GM12864 (cell line): Measurements from ENCODE around the gene TUBB8.

Experiments used
- DNase-seq: peaks from one replicate; pipeline ENCODE4 v3.0.0-alpha.2; 2011; ENCODE audit warnings: low read depth
- H3K4me3 ChIP-seq: 2 replicates; pipeline ENCODE4 v1.5.1; 2011; ENCODE audit warnings: mild to moderate bottlenecking, low read depth, low read length, control low read depth
- TF ChIP-seq, protein P1 (sequence below): IDR thresholded peaks from 2 replicates; pipeline ENCODE4 v1.5.1; 2011; ENCODE audit warnings: low read depth, mild to moderate bottlenecking, moderate library complexity, low read length, control low read depth, inconsistent platforms; ENCODE audit errors: missing control alignments

TUBB8 gene

DNA sequence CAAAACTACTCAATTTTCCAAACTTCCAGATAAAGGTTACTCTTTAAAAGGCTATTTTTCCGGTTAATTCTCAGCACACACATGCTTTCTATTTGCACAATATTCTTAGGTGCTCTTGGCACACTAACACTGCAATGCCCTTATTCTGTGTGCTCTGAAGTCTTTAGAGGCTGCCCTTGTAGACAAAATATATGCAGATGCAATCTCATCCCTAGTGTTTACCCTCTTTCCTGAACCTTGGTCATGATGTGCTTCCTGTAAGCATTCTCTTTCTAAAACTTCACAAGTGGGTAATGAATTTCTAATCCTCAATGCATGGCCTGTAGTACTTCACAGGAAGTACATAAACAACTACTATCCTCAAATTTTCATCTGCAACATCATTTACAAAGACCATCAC is 41.1 kb upstream of the TUBB8 start:
- TF ChIP-seq, protein P1, sequence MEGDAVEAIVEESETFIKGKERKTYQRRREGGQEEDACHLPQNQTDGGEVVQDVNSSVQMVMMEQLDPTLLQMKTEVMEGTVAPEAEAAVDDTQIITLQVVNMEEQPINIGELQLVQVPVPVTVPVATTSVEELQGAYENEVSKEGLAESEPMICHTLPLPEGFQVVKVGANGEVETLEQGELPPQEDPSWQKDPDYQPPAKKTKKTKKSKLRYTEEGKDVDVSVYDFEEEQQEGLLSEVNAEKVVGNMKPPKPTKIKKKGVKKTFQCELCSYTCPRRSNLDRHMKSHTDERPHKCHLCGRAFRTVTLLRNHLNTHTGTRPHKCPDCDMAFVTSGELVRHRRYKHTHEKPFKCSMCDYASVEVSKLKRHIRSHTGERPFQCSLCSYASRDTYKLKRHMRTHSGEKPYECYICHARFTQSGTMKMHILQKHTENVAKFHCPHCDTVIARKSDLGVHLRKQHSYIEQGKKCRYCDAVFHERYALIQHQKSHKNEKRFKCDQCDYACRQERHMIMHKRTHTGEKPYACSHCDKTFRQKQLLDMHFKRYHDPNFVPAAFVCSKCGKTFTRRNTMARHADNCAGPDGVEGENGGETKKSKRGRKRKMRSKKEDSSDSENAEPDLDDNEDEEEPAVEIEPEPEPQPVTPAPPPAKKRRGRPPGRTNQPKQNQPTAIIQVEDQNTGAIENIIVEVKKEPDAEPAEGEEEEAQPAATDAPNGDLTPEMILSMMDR, result no peak
- no peak overlapping the region for H3K4me3 ChIP-seq
- DNase-seq, result no peak

- TF ChIP-seq, protein P1, result no peak
- DNase-seq, result no peak
- no peak overlapping the region for H3K4me3 ChIP-seq
Measured at GRCh38 chr10:89248-89647, 40.2 kb upstream of the TUBB8 start.

DNA sequence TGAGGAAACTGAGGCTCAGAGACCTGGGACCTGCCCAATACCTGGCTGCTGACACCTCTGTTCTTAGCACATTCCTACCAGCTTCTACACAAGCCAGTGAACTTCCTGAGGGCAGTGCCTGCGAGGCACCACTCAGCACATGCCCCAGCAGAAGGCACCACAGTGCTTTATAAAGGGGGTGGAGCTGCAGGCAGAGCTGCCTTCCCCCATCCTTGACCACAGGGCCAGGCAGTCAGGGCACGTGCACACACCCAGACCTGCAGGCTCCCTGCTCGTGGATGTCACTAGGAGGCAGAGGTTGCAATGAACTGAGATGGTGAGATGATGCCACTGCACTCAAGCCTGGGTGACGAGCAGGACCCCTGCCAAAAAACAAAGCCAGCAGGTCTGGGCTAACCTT is 39.2 kb upstream of the TUBB8 start:
- H3K4me3 ChIP-seq, result no peak overlapping the region
- no peak for DNase-seq
- TF ChIP-seq, protein P1, result no peak

GRCh38 chr10:87177-88080 is 38.3 kb upstream of the TUBB8 start:
- TF ChIP-seq, protein P1, result no peak
- DNase-seq, result no peak
- H3K4me3 ChIP-seq, result no peak overlapping the region

- no peak overlapping the region for H3K4me3 ChIP-seq
- TF ChIP-seq, protein P1, result no peak
- no peak for DNase-seq
Measured at GRCh38 chr10:86031-86430, 36.9 kb upstream of the TUBB8 start.

GRCh38 chr10:85044-85443 is 35.9 kb upstream of the TUBB8 start:
- no peak overlapping the region for H3K4me3 ChIP-seq
- TF ChIP-seq, protein P1, result no peak
- DNase-seq, result no peak

GRCh38 chr10:83930-84530 is 34.9 kb upstream of the TUBB8 start:
- no peak overlapping the region for H3K4me3 ChIP-seq
- TF ChIP-seq, protein P1, result no peak
- DNase-seq, result no peak
